ENCODE results near the gene PPP1R3G. TPM values are rescaled to one million over a fixed set of nuclear protein-coding genes. Genes with fewer than 3 reads are reported as not detected.

The PPP1R3G gene
- total RNA-seq, 1 experiment from 2014 or later = 0.15 TPM

- POLR2A ChIA-PET = no interaction called here
- Mint-ChIP-seq H3K27me3 (ENCODE audit: low read depth) (peaks cover 30% of the 10 kb centered on the region), H3K36me3 (no peaks in the 10 kb centered on the region), H3K27ac (no peak overlapping the region), H3K4me1 (peaks cover 14% of the 10 kb centered on the region), H3K9me3 (no peaks in the 10 kb centered on the region), H3K4me3 (no peak overlapping the region)
- no peak for DNase-seq (ENCODE audit: low spot score)
- ATAC-seq = no peak
- TF ChIP-seq NFATC4 (CRISPR knock-in tag; IDR thresholded peaks at IDR 0.05) (no peak), NR2C2 (CRISPR knock-in tag; IDR thresholded peaks at IDR 0.05) (no peak), OVOL2 (CRISPR knock-in tag; IDR thresholded peaks at IDR 0.05; ENCODE audit: borderline replicate concordance) (no peak), NFYB (CRISPR knock-in tag; conservative IDR thresholded peaks at IDR 0.05; ENCODE audit: low read depth) (no peak), SMAD4 (CRISPR knock-in tag; IDR thresholded peaks at IDR 0.05) (no peak), ZBTB43 (CRISPR knock-in tag; IDR thresholded peaks at IDR 0.05) (no peak), ZNF317 (CRISPR knock-in tag; IDR thresholded peaks at IDR 0.05; ENCODE audit: borderline replicate concordance, low read depth) (no peak), ZNF512 (CRISPR knock-in tag; IDR thresholded peaks at IDR 0.05; ENCODE audit: borderline replicate concordance) (no peak), ZNF416 (CRISPR knock-in tag; IDR thresholded peaks at IDR 0.05) (no peak), ZNF423 (CRISPR knock-in tag; IDR thresholded peaks at IDR 0.05) (no peak), TP53 (CRISPR knock-in tag; IDR thresholded peaks at IDR 0.05) (no peak)
- CTCF ChIA-PET = no interaction called here
Measured at GRCh38 chr6:5091210-5092069, 6.3 kb downstream of the PPP1R3G start.

GRCh38 chr6:5093231-5094015 lies 8.3 kb downstream of the PPP1R3G start:
- H3K4me3 Mint-ChIP-seq = no peak overlapping the region
- peaks cover 12% of the 10 kb centered on the region; the same call in 1 of the 2 replicates for H3K27me3 Mint-ChIP-seq (ENCODE audit: low read depth)
- DNase-seq (ENCODE audit: low spot score) (no peak), ATAC-seq (no peak)
- H3K36me3 Mint-ChIP-seq = no peaks in the 10 kb centered on the region
- no peak overlapping the region for H3K27ac Mint-ChIP-seq
- ChIA-PET POLR2A (no interaction called here), CTCF (no interaction called here)
- peaks cover 6% of the 10 kb centered on the region; the same call in 1 of the 2 replicates for H3K4me1 Mint-ChIP-seq
- no peaks in the 10 kb centered on the region for H3K9me3 Mint-ChIP-seq
- TF ChIP-seq ZNF263 (CRISPR knock-in tag; IDR thresholded peaks at IDR 0.05; ENCODE audit: low read depth) (no peak), ATF2 (CRISPR knock-in tag; IDR thresholded peaks at IDR 0.05; ENCODE audit: borderline replicate concordance, low read depth) (no peak), ZNF425 (CRISPR knock-in tag; conservative IDR thresholded peaks at IDR 0.05) (no peak), ZNF512 (CRISPR knock-in tag; IDR thresholded peaks at IDR 0.05; ENCODE audit: borderline replicate concordance) (no peak), PRRX2 (CRISPR knock-in tag; IDR thresholded peaks at IDR 0.05) (no peak), ZSCAN18 (CRISPR knock-in tag; IDR thresholded peaks at IDR 0.05) (no peak), ARID4B (CRISPR knock-in tag; IDR thresholded peaks at IDR 0.05; ENCODE audit: borderline replicate concordance) (no peak), GRHL2 (CRISPR knock-in tag; IDR thresholded peaks at IDR 0.05; ENCODE audit: insufficient replicate concordance, severe bottlenecking) (no peak)
